ENCODE measurements around the gene C2orf78.
"Not testable (repeated sequence)": the region's sequence is repeated elsewhere in the genome, so short reads cannot be mapped to it uniquely, and the experiment has no call there.

The C2orf78 gene

DNA sequence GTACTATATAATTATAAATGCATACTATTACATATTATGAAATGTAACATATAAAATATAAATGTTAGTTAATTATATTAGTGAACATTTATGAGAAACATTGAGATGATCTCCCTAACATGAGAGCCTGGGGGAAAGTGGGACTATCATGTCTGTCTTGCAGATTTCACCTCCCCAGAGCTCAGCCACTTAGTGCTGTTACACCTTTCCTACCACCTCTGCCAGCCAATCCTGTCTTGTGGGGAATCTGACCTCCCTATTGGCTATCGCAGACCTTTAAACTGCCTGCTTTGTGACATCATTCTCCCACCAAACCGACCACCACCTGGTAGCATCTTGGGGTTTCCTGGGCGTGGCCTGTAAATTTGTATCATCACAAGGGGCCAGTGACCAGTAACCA lies at the start of gene C2orf78:
Gene C2orf78 (plus strand): TSS at position 301 of the 400 bp plus-strand sequence. CDS start 127 bp downstream, outside the sequence.
- not testable (repeated sequence) for DNase-seq

GRCh38 chr2:73736378-73736777 lies 47.6 kb upstream of the C2orf78 start:
- DNase-seq, result no peak

- peak; percentile 91 for DNase-seq
Observed at GRCh38 chr2:73736855-73737779, 46.9 kb upstream of the C2orf78 start, which contains the start of gene TPRKB. TSS of gene TPRKB (minus strand) at chr2:73737345. CDS start at chr2:73734569, 2,776 bp downstream.

DNA sequence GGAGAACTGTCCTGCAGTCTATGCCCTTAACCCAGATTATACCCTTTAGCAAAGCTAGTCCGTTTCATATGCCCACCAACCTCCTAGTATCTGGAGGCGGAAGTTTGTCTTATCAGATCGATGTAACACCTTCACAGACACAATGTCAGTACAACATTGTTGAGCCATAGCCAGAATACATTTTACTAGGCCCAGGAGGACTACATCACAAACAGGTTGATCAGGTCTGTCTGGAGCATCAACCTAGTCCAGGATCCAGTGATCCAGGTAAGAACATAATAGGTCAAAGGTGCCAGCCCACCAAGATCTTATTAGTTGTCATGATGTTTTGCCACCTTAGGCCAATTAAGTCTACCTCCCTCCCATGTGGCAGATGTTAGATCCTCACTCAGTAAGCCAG lies 44.9 kb upstream of the C2orf78 start:
- DNase-seq, result no peak

DNA sequence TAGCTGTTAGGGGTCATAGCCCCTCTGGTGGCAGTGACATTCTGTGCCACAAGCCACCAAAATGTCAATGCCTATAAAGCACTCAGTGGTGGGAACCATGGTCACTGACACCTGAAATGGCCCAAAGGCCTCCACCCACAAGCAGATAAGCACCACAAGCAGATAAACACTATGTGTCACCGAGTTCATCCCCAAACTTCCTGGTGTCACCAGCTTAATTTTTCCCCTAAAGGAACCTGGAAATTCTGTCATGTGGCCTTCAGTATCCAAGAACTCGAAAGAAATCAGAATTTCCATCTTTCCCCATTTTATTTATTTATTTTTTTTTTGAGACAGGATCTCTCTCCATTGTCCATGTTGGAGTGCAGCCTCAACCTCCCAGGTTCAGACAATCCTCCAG lies 43.2 kb upstream of the C2orf78 start:
- DNase-seq, result no peak

GRCh38 chr2:73746015-73746876 lies 37.7 kb upstream of the C2orf78 start:
- DNase-seq, result no peak

GRCh38 chr2:73746877-73747208 lies 37.1 kb upstream of the C2orf78 start:
- no peak for DNase-seq

- DNase-seq, result no peak
Observed at GRCh38 chr2:73749314-73749713, 34.7 kb upstream of the C2orf78 start.

- DNase-seq, result not testable (repeated sequence)
Observed at GRCh38 chr2:73754332-73754731, 29.7 kb upstream of the C2orf78 start.

GRCh38 chr2:73759285-73759764 lies 24.7 kb upstream of the C2orf78 start:
- no peak for DNase-seq

DNA sequence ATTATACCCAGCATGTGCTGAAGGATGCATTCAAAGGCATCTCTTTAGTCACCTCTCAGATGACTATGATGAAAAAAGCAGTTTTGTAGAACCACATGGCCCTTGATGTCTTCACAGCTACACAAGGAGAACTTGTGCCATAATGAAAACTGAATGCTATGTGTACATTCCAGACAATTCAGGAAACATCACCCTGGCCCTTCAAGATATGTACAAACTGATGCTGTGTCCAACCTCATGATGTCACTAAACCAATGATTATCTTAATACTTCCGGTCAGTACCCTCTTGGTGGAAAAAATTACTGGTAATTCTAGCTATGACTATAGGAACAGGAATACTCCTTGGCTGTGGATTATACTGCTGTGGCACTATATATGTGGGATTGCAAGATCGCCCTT lies 24.1 kb upstream of the C2orf78 start:
- DNase-seq, result no peak

- DNase-seq, result no peak
Observed at GRCh38 chr2:73762571-73762970, 21.4 kb upstream of the C2orf78 start.

DNA sequence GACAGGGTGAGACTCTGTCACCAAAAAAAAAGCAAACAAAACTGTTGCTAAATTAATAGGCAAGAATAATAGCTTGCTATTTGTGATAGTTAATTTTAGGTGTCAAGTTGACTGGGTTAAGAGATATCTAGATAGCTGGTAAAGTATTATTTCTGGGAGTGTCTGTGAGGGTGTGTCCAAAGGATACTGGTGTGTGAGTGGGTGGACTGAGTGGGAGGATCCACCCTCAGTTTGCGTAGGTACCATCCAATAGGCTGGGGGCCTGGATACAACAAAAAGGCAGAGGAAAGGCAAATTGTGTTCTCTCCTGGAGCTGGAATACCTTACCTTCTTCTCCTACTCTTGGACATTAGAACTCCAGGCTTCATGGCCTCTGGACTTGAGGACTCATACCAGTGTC lies 19.0 kb upstream of the C2orf78 start:
- no peak for DNase-seq

GRCh38 chr2:73766349-73766748 lies 17.6 kb upstream of the C2orf78 start:
- DNase-seq, result no peak

- no peak for DNase-seq
Observed at GRCh38 chr2:73766994-73767393, 17.0 kb upstream of the C2orf78 start.

DNA sequence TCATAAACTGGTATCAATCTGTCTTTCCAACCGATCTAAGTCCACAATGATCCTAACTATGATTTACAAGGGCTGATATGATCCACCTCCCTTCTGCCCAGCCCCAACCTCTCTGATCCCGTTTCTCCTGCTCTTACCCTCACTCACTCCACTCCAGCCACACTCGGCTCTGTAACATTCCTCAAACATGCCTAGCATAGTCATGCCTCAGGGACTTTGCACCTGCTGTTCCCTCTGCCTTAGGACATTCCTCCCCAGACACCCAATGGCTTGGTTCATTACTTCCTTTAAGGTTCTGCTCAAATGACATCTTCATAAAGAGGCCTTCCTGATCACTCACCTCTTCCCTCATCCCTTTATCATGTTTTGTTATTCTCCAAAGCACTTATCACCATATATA lies 13.3 kb upstream of the C2orf78 start:
- no peak for DNase-seq

DNA sequence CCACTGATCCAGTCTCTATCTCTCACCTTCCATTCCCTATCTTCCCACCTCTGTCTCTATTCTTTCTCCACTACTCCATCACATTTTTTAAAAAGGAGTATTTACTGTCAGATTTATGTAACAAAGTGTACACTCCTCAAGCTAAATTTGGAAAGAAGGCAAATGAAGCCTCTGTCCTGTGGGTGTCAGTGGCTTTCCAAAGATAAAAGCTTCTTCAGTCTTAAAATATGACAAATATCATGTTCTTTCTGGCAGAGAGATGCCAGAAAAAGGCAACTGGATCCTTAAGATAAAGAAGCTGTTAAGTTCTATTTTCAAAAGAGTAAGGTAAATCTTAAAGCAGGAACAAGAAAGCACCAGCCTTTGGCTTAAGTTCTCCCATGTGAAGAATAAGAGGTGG lies 11.2 kb upstream of the C2orf78 start:
- DNase-seq, result no peak

DNA sequence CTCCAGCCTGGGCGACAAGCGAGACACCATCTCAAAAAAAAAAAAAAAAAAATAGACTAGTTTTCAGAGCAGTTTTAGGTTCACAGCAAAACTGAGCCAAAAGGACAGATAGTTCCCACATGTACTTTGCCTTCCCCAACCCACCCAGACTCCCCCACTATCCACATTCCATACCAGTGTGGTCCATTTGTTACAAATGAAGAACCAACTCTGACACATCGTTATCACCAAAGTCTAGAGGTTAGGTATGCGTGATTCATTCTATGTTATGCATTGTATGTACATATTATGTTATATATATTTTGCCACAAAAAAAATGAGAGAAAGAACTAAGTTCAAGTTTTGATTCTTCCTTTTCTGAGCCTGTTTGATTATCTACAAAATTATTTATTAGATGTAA lies 7.6 kb upstream of the C2orf78 start:
- DNase-seq, result no peak

DNA sequence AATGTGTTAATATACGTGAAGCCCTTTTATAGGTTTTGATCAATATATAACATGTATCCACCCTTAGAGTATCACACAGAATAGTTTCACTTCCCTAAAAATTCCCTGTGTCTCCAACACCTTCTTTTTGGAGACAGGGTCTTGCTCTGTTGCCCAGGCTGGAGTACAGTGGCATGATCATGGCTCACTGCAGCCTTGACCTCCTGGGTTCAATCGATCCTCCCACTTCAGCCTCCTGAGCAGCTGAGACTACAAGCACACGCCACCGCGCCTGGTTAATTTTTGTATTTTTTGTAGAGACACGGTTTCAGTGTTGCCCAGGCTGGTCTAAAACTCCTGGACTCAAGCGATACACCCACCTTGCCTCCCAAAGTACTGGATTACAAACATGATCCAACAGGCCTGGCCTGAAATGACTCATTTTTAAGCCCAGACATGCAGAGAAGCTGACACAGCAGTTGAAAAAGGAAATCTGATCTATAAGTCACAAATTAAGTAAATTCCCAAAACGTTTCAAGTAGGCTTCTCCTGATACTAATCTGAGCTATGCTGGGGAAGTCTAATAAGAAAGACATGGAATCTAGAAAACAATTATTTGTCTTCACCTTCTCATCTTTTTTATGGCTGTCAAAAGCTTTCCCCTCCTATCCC lies 7.0 kb upstream of the C2orf78 start:
- no peak for DNase-seq

DNA sequence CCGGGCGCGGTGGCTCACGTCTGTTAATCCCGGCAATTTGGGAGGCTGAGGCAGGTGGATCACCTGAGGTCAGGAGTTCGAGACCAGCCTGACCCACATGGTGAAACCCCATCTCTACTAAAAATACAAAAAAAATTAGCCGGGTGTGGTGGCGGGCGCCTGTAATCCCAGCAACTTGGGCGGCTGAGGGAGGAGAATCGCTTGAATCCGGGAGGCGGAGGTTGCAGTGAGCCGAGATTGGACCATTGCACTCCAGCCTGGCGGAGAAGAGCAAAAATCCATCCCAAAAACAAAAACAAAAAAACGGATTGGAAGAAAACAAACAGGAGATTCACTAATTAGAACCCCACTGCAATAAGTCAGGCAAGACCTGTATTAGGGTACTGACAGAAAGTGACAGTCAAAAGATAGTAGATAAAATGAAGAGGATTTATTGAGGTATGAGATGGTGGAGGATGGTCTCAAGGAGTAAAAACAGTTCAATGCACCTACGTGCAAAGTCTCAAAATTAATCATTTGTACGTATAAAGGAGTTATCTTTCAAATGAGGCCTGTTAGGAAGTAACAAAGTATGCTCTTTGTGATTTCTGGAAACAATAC lies 5.0 kb upstream of the C2orf78 start:
- DNase-seq, result not testable (repeated sequence)

GRCh38 chr2:73779467-73780236 lies 4.3 kb upstream of the C2orf78 start, which contains the start of gene DUSP11:
TSS of gene DUSP11 (minus strand) at chr2:73780103. CDS start at chr2:73779974, 129 bp downstream.
- peak; percentile 97 for DNase-seq

GRCh38 chr2:73780237-73780582 lies 3.8 kb upstream of the C2orf78 start:
- no peak for DNase-seq
